COR-L47 (cell line): ENCODE results near the gene PHLPP1.

Source experiments
- DNase-seq: peaks from one replicate; lab custom pipeline; 2025; lab: John Stamatoyannopoulos, UW

The PHLPP1 gene

DNA sequence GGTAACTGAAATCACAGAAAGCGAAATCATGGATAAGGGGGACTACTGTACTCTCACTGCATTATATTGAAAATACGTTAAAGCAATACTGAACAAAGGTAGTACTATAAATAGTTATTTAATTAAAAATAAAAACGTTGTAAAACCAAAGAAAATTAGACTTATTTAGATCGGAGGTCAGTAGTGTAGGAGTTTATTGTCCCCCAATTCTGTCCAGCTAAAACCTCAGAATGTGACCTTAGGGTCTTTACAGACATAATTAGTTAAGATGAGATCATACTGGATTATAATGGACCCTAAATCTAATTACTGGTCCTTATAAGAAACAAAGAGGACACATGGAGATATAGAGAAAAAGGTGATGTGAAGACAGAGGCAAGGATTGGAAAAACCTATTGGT, 95.3 kb downstream of the PHLPP1 start:
- DNase-seq: no peak

DNA sequence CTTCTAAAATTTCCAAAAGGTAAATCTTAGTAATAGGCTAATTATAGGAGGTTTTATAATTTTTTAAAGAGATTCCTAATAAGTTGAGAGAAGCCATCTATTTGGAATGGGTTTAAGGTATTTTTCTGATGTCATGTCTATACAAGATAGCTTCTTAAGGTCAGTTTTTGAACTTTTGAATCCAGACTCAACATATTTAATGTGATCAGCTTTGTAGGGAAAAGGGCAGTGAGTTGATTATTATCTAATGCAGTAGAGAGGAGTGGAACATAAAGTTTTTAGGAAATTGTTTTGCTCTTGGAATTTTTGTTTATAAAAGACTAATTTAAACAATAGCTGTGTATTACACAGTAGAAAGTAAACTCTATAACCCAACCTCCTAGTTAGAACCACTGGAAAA, 96.3 kb downstream of the PHLPP1 start:
- DNase-seq: no peak

DNA sequence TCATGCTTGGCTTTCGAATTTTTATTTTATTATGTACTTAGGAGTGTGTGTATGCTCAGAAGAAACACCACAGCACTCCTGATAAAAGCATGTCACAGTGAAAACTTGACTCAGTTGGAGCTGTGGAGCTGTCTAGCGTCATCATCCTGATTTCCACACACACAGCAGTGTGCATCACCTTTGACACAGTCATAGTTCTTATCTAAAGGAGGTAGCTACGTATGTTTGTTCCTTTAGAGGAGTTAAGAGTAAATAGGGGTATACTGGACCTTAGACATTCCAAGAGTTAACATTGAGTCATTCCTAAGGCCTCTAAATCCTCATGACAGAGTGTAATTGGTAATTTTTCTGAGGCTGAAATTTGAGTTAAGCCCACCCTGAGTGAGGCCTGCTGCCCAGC, 96.9 kb downstream of the PHLPP1 start:
- no peak for DNase-seq

DNA sequence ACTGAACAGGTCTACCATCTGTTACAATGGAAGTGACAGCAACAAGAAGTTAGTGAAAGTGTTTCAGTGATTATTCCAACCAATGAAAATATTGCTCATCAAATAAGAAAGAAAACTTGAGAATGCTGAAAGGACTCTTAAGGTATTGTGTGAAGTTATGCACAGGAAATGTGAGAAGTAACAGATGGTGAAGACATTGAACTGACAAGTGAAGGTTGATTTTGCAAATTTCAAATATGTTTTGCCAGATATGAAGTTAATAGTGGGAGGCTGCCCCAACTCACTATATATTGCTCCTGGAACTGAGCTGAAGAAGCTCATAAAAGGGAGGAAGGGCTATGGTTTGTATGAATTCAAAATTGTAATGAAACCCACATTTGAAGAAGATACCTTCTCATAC, 97.5 kb downstream of the PHLPP1 start:
- no peak for DNase-seq

DNA sequence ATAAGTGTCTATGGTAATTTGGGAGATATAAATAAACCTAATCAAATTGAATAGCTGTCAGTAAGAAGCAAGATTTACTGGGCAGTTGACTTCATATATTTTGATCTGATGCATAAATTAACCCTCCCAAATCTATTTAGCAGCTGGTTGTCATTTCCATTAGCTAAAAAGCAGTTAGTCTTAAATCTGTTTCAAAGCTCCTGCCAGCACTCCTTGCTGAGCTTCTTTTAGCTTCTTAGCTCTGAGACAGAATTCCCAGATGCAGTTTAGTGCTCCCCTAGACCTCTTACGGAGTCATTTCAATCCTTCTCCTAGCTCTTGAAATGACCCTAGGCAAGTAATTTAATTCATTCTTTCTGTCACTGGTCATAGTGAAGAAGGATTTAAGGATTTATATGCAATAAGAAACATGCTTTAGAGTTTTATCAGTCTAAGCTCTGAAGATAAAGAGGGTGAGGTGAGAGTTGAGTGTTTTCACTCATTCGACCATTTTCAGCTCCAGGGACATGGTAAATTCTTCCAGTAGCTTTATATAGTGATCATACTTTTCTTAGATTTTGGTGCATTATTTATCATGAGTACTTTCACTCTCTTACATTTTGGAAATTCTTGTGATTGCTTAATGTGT, 98.9 kb downstream of the PHLPP1 start:
- DNase-seq: no peak

DNA sequence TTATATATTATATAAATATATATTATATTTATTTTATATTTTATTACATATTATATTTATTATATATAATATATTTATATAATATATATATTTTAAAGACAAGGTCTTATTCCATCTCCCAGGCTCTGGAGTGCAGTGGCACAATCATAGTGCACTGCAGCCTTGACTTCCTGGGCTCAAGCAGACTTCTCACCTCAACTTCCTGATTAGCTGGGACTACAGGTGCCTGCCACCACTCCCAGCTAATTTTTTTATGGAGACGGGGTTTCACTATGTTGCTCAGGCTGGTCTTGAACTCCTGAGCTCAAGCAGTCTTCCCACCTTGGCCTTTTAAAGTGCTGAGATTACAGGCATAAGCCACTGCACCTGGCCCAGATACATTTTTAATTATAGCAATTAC, 110.0 kb downstream of the PHLPP1 start:
- DNase-seq: no peak

DNA sequence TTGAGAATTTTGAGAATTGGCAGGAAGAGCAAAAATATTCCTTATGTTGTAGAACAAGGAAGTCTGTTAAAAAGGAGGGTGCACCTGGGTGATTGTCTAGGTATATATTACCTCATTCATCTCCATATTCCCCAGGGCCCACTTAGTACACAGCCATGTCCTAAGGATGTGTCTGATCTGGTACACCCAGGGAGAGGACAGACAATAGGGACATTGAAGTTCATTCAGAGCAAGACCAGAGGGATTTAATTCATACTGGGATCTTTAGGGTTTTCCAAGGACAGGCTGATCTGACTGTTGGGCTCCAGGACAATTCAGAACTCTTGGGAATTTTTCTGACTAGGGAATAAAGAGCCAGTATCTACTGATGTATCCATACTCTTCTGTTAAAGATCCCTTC, 112.1 kb downstream of the PHLPP1 start:
- no peak for DNase-seq

DNA sequence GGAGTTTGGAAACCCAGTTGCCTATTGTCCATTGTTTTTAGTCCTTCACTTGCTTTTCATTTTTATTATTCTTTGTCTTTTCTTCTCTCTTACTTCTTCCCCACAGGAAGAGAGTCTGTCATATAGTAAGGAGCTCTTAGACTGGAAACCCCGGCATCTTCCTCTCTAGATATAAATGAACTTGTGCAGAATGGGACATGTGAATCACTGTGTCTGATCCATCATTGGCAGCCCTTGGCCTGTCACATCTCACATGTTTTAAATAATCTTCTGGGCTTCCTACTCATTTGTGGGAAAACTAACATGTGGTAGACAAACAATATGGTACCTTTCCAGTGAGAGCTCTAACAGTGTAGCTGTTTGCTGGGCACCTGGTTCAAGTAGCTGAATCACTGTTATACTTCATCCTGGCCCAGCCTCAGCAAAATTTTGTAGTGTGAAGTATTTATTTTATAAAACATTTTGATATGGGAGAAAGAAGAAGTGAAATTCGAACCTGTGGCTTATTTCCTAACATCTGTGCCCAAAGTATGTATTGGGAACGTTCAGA, 112.8 kb downstream of the PHLPP1 start:
- no peak for DNase-seq

DNA sequence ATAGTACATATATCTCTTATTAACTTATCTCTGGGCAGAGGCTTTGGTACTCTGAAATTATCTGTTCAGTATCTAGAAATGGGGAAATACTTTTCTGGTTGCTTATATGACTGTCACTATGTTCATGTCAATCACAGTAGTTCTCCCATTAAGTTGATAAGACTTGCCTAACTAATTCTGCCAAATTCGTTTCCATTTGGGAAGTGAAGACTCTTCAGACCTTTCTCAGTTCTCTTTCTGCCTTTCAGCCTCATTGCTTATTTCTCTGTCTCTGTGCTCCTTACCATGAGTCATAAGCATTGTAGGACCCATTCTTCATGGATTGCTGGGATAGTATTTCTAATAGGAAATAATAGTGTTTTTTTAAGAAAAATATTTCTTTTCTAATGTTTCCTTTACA, 113.5 kb downstream of the PHLPP1 start:
- DNase-seq: no peak

DNA sequence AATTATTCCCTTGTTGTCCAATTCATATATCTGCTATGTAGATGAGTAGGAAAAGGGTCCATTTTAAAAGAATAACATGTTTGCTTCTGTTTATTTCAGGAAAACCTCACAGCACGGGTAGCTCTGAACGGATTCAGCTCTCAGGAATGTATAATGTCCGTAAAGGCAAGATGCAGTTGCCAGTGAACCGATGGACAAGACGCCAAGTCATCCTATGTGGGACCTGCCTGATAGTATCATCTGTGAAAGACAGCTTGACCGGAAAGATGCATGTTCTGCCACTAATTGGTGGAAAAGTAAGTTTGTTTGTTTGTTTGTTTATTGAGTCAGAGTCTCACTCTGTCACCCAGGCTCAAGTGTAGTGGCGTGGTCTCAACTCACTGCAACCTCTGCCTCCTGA, 114.6 kb downstream of the PHLPP1 start:
- no peak for DNase-seq

DNA sequence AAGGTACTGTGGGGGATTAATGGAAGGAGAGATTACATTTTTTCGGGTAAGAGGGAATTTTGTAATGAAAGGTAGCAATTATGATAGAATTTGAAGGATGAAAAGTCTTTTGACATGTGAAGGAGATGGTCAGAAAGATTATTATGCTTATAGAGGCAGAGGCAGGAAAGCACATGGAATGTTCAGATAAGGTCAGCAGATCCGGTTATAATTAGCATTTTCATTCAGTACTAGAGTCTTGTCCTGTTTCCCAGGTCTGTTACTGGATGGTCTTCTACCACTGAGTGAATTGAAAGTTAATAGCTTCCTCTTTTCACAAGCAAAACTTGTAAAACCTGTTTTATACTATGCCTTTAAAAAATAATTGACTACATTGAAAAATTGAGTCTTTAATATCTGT, 116.9 kb downstream of the PHLPP1 start:
- DNase-seq: no peak

DNA sequence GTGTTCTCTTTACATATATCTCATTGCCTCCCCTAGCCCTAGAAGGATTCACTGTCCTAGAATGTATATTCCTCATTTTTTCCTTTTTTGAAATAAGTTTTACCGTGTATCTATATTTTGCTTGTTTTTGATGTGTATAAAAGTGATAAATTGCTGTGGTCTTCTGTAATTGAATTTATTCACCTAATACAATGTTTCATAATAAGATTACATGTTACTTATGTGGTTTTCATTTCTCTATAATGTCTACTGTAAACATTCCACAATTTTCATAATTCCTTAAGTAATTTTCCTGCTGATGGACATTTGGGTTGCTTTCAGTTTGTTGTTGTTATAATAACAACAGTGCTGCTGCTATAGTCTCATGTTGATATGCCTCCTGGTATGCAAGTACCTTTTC, 118.2 kb downstream of the PHLPP1 start:
- no peak for DNase-seq

DNA sequence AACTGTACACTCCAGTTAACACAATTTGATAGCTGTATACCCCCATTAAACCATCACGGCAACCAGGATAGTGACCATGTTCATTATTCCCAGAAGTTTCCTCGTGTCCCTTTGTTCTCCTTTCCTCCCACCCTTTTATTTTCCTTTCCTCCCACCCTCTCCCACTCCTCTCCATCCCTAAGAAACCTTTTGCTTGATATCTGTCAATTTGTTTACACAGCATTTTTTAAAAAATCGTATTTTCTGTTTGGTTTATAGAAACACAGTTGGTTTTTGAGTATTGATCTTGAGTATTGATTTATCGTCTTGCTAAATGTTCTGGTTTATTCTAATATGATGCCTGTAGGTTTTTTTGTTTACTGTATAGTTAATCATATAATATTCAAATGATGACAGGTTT, 119.4 kb downstream of the PHLPP1 start:
- no peak for DNase-seq

DNA sequence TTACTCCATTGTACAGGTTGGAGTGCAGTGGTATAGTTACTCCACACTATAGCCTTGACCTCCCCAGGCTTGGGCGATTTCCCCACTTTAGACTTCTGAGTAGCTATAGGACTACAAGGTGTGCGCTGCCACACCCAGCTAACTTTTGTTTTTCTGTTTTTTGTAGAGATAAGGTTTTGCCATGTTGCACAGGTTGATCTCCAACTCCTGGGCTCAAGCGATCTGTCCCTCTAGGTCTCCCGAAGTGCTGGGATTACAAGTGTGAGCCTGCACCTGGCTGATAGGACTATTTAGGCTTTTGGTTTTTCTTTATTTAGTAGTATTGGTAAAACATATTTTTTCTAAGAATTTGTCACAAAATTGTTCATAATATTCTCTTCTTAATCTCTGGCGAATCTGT, 121.7 kb downstream of the PHLPP1 start:
- no peak for DNase-seq

DNA sequence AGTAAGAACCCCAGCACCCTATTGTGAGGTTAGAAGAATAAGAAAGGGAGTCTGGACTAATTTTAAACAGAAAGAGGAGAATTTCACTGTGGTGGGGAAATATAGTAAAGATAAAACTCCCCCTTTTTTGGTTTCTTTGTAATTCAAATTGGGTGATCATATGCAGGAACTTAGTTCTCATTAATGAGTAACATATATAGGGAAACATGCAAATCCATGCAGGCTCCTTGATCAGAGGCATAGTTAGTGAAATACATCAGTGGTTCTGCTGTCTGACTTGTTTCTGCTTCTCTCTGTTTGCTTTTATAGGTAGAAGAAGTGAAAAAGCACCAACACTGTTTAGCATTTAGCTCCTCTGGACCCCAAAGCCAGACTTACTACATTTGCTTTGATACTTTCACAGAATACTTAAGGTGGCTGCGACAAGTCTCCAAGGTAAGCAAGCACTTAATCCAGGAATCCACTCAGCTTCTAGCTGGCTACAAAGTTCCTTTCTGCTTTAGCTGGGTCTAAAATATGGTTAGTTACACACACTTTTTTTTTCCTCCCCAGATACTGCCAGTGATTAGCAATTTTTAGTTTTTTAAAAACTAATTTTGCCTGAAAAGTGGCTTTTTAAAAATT, 123.2 kb downstream of the PHLPP1 start:
- no peak for DNase-seq

DNA sequence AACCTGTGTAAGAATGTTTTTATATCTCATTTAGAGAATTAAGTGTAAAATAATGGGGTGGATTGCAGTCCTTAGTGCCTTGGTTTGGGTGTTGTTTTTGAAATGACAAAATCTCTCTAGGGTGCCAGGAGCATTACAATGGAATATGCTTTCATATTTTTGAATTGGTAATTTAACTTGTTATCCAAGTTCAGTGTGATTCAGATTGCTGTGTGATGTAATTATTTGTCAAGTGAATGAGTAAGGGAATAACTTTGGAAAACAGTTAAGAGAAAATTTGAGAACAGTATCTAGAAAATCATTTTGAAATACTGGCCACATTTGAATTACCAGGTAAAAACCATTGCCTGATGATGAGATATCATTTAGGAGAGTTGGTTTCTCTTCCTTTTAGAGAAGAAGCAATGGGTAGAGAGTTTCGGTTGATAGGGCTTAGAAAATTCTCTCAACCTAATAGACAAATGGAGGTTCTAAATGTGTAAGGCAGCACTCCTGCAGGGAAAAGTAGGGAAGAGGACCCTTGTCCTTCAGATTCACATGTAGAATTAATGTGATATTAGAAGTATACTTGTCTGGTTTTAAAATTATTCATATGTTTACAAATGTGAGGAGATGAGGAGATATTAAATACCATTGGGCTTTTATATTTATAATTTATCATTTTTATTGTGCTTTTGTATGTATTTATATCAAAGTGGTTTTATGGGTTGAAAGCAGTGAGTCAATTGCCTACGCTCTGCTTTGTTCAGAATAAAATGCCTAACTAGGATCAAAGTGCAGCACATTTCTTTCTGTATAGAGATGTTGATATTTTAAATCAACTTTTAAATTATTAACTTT, 124.8 kb downstream of the PHLPP1 start:
- no peak for DNase-seq

DNA sequence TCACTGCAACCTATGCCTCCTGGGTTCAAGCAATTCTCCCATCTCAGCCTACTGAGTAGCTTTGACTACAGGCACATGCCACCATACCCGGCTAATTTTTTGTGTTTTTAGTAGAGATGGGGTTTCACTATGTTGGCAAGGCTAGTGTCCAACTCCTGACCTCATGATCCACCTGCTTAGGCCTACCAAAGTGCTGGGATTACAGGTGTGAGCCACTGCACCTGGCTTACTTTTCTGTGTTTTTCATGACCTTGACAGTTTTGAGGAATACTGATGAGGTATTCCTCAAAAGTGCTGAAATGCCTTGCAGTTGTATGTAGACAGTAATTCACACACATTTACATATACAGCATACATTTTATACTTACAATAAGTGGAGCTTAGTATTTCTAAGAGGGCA, 126.1 kb downstream of the PHLPP1 start:
- DNase-seq: no peak

DNA sequence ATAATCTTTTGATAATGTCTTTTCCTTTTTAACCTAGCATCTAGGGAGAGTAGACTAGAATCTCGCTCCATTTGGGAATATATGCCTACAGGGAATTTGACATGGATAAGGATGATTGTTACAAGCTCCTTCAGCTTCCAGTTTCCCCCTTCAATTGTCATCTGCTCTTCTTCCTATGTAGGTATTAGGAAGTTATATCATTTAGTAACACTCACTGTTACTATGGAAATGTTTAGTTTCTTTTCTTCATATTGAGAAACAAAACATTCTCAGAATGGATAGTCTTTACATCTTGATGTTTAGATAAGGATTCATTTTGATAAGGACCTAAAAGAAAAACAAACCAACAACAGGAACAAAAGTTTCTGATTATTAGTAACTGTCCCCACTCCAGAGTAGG, 127.6 kb downstream of the PHLPP1 start:
- no peak for DNase-seq

DNA sequence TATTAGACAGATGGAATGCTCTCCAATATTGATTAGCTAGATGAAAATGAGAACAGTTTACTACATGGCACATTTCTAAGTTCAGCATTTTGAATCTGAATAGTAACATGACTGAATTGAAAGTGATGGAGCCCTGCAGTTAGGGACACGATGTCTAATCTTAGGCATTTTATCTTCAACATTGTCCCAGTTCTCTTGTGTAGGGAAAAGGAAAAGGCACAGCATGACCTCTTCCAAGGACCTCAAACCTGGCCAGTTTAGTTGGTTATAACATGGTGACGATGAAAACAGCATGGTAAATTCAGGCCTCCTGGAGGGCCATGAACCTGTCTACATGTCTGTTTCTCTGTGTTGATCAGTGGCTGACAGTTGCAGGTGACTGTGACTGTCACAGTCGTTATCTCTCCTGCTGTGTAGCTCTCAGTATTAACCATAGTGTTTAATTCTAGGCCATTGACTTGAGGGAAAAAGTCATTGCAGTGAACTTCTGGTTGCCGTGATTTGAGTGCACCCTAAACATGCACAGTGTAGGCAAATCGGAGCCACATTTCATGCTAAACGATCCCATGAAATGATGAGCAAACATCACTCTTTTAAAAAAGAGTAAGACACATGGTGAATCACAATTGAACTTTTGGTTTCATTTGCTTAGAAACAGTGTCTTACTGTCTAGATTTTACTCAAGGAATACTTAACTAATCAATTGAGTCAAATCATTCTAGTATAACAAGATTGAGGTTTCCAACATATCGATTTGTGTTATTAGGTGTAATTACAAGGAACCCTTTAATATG, 129.7 kb downstream of the PHLPP1 start:
- peak; percentile 7 for DNase-seq

DNA sequence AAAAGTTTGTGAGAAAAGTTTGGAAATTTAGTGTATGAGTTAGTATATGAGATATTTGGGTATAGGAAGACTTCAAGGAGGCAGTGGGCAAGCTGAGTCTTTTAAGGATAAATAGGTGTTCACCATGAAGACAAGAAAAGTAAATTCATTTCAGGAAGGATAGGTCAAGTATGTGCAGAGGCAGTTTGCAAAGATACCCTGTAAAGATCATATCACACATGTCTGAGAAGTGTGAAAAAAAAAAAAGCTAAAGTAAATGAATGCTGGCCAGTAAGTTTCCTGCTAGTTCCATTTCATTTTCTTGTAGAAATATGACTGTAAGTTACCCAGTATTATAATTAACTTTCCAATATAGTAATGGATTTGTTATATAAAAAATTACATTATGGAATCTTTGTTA, 131.0 kb downstream of the PHLPP1 start:
- DNase-seq: no peak

DNA sequence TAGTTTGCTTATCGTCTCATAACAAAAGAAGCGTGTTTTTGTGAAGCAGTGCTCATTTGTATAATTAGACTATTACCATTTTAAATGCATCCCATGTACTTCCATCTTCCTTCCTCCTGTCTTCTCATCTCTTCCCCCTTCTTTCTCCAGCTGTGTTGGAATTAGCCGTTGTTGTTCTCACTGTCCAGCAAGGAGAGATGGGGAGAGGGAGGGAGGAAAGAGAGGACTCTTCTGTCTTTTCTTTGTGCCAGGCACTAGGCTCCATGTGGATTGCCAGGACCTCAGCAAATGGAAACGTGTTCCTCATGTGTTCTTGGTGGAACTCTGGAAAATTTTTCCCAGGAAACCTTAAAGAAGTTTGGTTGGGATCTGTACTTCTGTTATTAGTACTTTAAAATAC, 131.7 kb downstream of the PHLPP1 start:
- DNase-seq: no peak

DNA sequence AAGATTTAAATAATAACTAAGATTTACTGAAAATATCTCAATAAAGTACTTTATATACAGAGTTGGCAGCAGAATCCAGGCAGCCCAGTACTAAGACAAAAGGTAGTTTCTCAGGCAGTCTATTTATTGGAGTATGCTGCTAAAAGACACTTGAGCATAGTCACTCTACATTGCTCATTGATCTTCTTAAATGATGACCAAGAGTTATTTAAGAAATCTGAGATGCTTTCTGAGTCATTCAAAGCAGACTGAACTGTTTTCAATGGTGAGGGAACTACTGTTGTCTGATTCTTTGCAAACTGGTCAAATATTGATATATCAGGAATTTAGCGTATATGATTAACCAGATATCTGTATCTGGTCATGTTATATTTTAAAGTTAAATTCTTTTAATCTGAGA, 133.6 kb downstream of the PHLPP1 start:
- no peak for DNase-seq
